Sigmoid colon (tissue), 4 donors: Measurements from ENCODE around the gene ACOX3.

ENCODE experiments used
- EP300 ChIP-seq, 4 donors: sonication (generic); formaldehyde crosslinking; IDR thresholded peaks; one replicate each; pipeline ENCODE4 v1.6.1; 2017; ENCODE audit warnings: antibody characterized with exemption in 4 of 4
- POLR2A ChIP-seq, 2 donors: fragments of 450-650 bp; IDR thresholded peaks; one replicate each; pipeline ENCODE4 v1.6.1; 2016; ENCODE audit warnings: antibody characterized with exemption in 2 of 2, mild to moderate bottlenecking in 2 of 2, moderate library complexity in 2 of 2
- POLR2AphosphoS5 ChIP-seq, 4 donors: sonication (generic); formaldehyde crosslinking; IDR thresholded peaks; one replicate each; pipeline ENCODE4 v1.6.1; 2017; ENCODE audit warnings: antibody characterized with exemption in 4 of 4
- TF ChIP-seq, protein P1 (sequence below), 4 experiments: fragments of 450-650 bp in 3 of 4; fragments of 200-600 bp in 1 of 4; IDR thresholded peaks; one replicate each; pipeline ENCODE4 v1.5.1; 2016 to 2019; ENCODE audit warnings: antibody characterized with exemption in 4 of 4, mild to moderate bottlenecking in 3 of 4, moderate library complexity in 2 of 4

DNA sequence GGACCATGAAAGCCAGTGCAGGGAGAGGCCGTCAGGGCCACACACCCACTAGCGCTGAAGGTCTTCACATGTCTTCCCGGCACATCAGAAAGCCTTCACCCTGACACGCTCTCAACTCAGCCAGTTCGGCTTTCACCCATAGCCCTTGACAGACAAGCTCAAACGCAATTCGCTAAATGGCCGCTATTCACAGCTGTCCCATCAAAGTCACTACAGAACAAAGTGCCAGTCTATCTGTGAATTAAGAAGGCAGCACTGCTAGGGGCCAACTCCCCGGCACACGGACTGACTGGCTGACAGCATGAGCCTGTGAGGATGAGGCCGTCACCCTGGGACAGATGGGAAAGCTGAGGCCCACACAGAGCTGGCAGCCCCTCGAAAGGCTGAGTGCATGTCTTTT, 45.7 kb downstream of the ACOX3 start:
- TF ChIP-seq, protein P1, sequence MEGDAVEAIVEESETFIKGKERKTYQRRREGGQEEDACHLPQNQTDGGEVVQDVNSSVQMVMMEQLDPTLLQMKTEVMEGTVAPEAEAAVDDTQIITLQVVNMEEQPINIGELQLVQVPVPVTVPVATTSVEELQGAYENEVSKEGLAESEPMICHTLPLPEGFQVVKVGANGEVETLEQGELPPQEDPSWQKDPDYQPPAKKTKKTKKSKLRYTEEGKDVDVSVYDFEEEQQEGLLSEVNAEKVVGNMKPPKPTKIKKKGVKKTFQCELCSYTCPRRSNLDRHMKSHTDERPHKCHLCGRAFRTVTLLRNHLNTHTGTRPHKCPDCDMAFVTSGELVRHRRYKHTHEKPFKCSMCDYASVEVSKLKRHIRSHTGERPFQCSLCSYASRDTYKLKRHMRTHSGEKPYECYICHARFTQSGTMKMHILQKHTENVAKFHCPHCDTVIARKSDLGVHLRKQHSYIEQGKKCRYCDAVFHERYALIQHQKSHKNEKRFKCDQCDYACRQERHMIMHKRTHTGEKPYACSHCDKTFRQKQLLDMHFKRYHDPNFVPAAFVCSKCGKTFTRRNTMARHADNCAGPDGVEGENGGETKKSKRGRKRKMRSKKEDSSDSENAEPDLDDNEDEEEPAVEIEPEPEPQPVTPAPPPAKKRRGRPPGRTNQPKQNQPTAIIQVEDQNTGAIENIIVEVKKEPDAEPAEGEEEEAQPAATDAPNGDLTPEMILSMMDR (IDR thresholded peaks at IDR 0.05) = no peak
- TF ChIP-seq POLR2A (IDR thresholded peaks at IDR 0.05) (no peak), POLR2AphosphoS5 (IDR thresholded peaks at IDR 0.05) (no peak), EP300 (IDR thresholded peaks at IDR 0.05) (no peak)
